Stimulated activated memory B cell treated with anti-CD40 and anti-IgM and Interleukin-4, amounts not matched to agents 10 μg/mL and 1 μg/mL and 100 μg/mL, for 72 hours (primary cell): Measurements from ENCODE around the gene CDC27.
A peak's percentile ranks its signal among the peaks of the same experiment; 100 is the strongest.

Source experiments
- ATAC-seq: fragments of 150-1000 bp; cut with Tn5 transposase; 2 replicates; pipeline ENCODE4 v1.10.0; 2021
- H3K27ac Mint-ChIP-seq: one replicate; pipeline ENCODE4 v1.8.0; 2022; ENCODE audit warnings: mild to moderate bottlenecking, mixed read lengths
- H3K27me3 Mint-ChIP-seq: one replicate; pipeline ENCODE4 v1.8.0; 2022; ENCODE audit warnings: mixed read lengths
- H3K36me3 Mint-ChIP-seq: one replicate; pipeline ENCODE4 v1.8.0; 2022; ENCODE audit warnings: mixed read lengths
- H3K4me1 Mint-ChIP-seq: one replicate; pipeline ENCODE4 v1.8.0; 2022; ENCODE audit warnings: mixed read lengths
- H3K4me3 Mint-ChIP-seq: one replicate; pipeline ENCODE4 v1.8.0; 2022; ENCODE audit warnings: mild to moderate bottlenecking, moderate library complexity, mixed read lengths
- H3K9me3 Mint-ChIP-seq: one replicate; pipeline ENCODE4 v1.8.0; 2022; ENCODE audit warnings: mixed read lengths

CDC27 gene

GRCh38 chr17:47188876-47189731 lies at the start of gene CDC27:
CDC27 (minus strand) TSS chr17:47189295; CDS start chr17:47189172, 123 bp downstream.
- peak within 1 kb of the TSS; percentile 92 for H3K4me3 Mint-ChIP-seq
- no peaks in the 10 kb centered on the region for H3K27me3 Mint-ChIP-seq
- peaks cover 5% of the 10 kb centered on the region for H3K36me3 Mint-ChIP-seq
- H3K9me3 Mint-ChIP-seq: no peaks in the 10 kb centered on the region
- peak within 1 kb of the TSS; percentile 98 for H3K27ac Mint-ChIP-seq
- peaks cover 60% of the 10 kb centered on the region for H3K4me1 Mint-ChIP-seq
- ATAC-seq: peak; percentile 98

GRCh38 chr17:47238321-47239010 lies 49.4 kb upstream of the CDC27 start:
- H3K4me1 Mint-ChIP-seq: peaks cover 21% of the 10 kb centered on the region
- H3K4me3 Mint-ChIP-seq: no peak overlapping the region
- no peaks in the 10 kb centered on the region for H3K36me3 Mint-ChIP-seq
- peak; percentile 25 for ATAC-seq
- H3K27me3 Mint-ChIP-seq: no peaks in the 10 kb centered on the region
- no peak overlapping the region for H3K27ac Mint-ChIP-seq
- no peaks in the 10 kb centered on the region for H3K9me3 Mint-ChIP-seq

GRCh38 chr17:47237841-47238240 lies 48.7 kb upstream of the CDC27 start:
- no peaks in the 10 kb centered on the region for H3K27me3 Mint-ChIP-seq
- H3K27ac Mint-ChIP-seq: no peak overlapping the region
- H3K4me3 Mint-ChIP-seq: no peak overlapping the region
- H3K4me1 Mint-ChIP-seq: peaks cover 17% of the 10 kb centered on the region
- H3K36me3 Mint-ChIP-seq: no peaks in the 10 kb centered on the region
- no peak for ATAC-seq
- H3K9me3 Mint-ChIP-seq: no peaks in the 10 kb centered on the region

GRCh38 chr17:47235923-47236322 lies 46.8 kb upstream of the CDC27 start:
- H3K27me3 Mint-ChIP-seq: no peaks in the 10 kb centered on the region
- H3K4me3 Mint-ChIP-seq: no peak overlapping the region
- H3K9me3 Mint-ChIP-seq: no peaks in the 10 kb centered on the region
- H3K36me3 Mint-ChIP-seq: no peaks in the 10 kb centered on the region
- H3K27ac Mint-ChIP-seq: no peak overlapping the region
- peaks cover 25% of the 10 kb centered on the region for H3K4me1 Mint-ChIP-seq
- no peak for ATAC-seq

- peak overlapping the region; percentile 45 for H3K27ac Mint-ChIP-seq
- H3K36me3 Mint-ChIP-seq: no peaks in the 10 kb centered on the region
- H3K4me1 Mint-ChIP-seq: peaks cover 25% of the 10 kb centered on the region
- no peak overlapping the region for H3K4me3 Mint-ChIP-seq
- ATAC-seq: no peak
- H3K9me3 Mint-ChIP-seq: no peaks in the 10 kb centered on the region
- H3K27me3 Mint-ChIP-seq: no peaks in the 10 kb centered on the region
Measured at GRCh38 chr17:47235506-47235905, 46.4 kb upstream of the CDC27 start.

GRCh38 chr17:47232465-47232864 lies 43.4 kb upstream of the CDC27 start:
- no peak for ATAC-seq
- H3K36me3 Mint-ChIP-seq: no peaks in the 10 kb centered on the region
- H3K4me1 Mint-ChIP-seq: peaks cover 25% of the 10 kb centered on the region
- H3K27ac Mint-ChIP-seq: peak overlapping the region; percentile 30
- H3K9me3 Mint-ChIP-seq: no peaks in the 10 kb centered on the region
- H3K27me3 Mint-ChIP-seq: no peaks in the 10 kb centered on the region
- no peak overlapping the region for H3K4me3 Mint-ChIP-seq

- Mint-ChIP-seq H3K9me3 (no peaks in the 10 kb centered on the region), H3K27ac (no peak overlapping the region), H3K36me3 (no peaks in the 10 kb centered on the region), H3K27me3 (no peaks in the 10 kb centered on the region), H3K4me3 (no peak overlapping the region), H3K4me1 (peaks cover 25% of the 10 kb centered on the region)
- ATAC-seq: no peak
Measured at GRCh38 chr17:47231866-47232265, 42.8 kb upstream of the CDC27 start.

- Mint-ChIP-seq H3K4me1 (peaks cover 25% of the 10 kb centered on the region), H3K27me3 (no peaks in the 10 kb centered on the region), H3K4me3 (peak overlapping the region; percentile 72), H3K27ac (peak overlapping the region; percentile 21), H3K36me3 (no peaks in the 10 kb centered on the region), H3K9me3 (no peaks in the 10 kb centered on the region)
- ATAC-seq: peak; percentile 35
Measured at GRCh38 chr17:47231334-47231733, 42.2 kb upstream of the CDC27 start.

- no peaks in the 10 kb centered on the region for H3K27me3 Mint-ChIP-seq
- H3K27ac Mint-ChIP-seq: peak overlapping the region; percentile 21
- peaks cover 25% of the 10 kb centered on the region for H3K4me1 Mint-ChIP-seq
- H3K36me3 Mint-ChIP-seq: no peaks in the 10 kb centered on the region
- ATAC-seq: peak; percentile 58
- no peaks in the 10 kb centered on the region for H3K9me3 Mint-ChIP-seq
- peak overlapping the region; percentile 72 for H3K4me3 Mint-ChIP-seq
Measured at GRCh38 chr17:47230864-47231263, 41.8 kb upstream of the CDC27 start.

GRCh38 chr17:47229535-47230443 lies 40.7 kb upstream of the CDC27 start:
- no peaks in the 10 kb centered on the region for H3K27me3 Mint-ChIP-seq
- peaks cover 25% of the 10 kb centered on the region for H3K4me1 Mint-ChIP-seq
- ATAC-seq: peak; percentile 77
- peak overlapping the region; percentile 72 for H3K4me3 Mint-ChIP-seq
- H3K27ac Mint-ChIP-seq: peak overlapping the region; percentile 21
- no peaks in the 10 kb centered on the region for H3K36me3 Mint-ChIP-seq
- no peaks in the 10 kb centered on the region for H3K9me3 Mint-ChIP-seq

GRCh38 chr17:47227862-47228261 lies 38.8 kb upstream of the CDC27 start:
- H3K9me3 Mint-ChIP-seq: peaks cover 6% of the 10 kb centered on the region
- H3K4me1 Mint-ChIP-seq: peaks cover 25% of the 10 kb centered on the region
- H3K4me3 Mint-ChIP-seq: no peak overlapping the region
- H3K27ac Mint-ChIP-seq: no peak overlapping the region
- no peaks in the 10 kb centered on the region for H3K27me3 Mint-ChIP-seq
- H3K36me3 Mint-ChIP-seq: no peaks in the 10 kb centered on the region
- no peak for ATAC-seq

- no peaks in the 10 kb centered on the region for H3K36me3 Mint-ChIP-seq
- no peak overlapping the region for H3K4me3 Mint-ChIP-seq
- no peak for ATAC-seq
- peaks cover 26% of the 10 kb centered on the region for H3K4me1 Mint-ChIP-seq
- peaks cover 12% of the 10 kb centered on the region for H3K27me3 Mint-ChIP-seq
- H3K9me3 Mint-ChIP-seq: peaks cover 6% of the 10 kb centered on the region
- no peak overlapping the region for H3K27ac Mint-ChIP-seq
Measured at GRCh38 chr17:47225911-47226688, 37.0 kb upstream of the CDC27 start.

- no peak for ATAC-seq
- peaks cover 13% of the 10 kb centered on the region for H3K27me3 Mint-ChIP-seq
Measured at GRCh38 chr17:47225436-47225858, 36.4 kb upstream of the CDC27 start.

GRCh38 chr17:47224966-47225365 lies 35.9 kb upstream of the CDC27 start:
- Mint-ChIP-seq H3K27me3 (peaks cover 13% of the 10 kb centered on the region), H3K36me3 (no peaks in the 10 kb centered on the region), H3K4me3 (no peak overlapping the region), H3K4me1 (peaks cover 23% of the 10 kb centered on the region), H3K9me3 (peaks cover 6% of the 10 kb centered on the region), H3K27ac (no peak overlapping the region)
- no peak for ATAC-seq

More at GRCh38 chr17:47225436-47225858, 36.4 kb upstream of the CDC27 start:
- Mint-ChIP-seq H3K36me3 (no peaks in the 10 kb centered on the region), H3K4me1 (peaks cover 23% of the 10 kb centered on the region), H3K9me3 (peaks cover 6% of the 10 kb centered on the region), H3K27ac (no peak overlapping the region), H3K4me3 (no peak overlapping the region)
